ENCODE measurements around the gene HRH2.

The HRH2 gene

DNA sequence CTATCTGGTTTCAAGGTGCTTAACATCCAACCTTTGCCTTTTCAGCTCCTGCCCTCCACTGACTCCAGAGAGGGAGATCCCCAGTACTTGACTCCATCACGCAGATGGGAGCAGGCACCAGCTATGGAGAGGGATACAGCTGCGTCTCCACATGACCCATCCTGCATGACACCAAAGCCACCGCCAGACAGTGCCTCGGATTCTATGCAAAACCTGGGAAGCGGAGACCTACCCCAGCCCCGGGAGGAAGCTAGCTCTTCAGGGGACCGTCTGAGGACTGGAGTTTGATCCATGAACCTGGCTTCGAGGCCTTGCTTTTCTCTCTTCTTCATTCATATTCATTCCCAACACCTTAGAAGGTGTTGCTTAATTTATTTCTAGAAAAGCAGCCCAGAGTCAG, 24.8 kb downstream of the HRH2 start:
- ChIA-PET POLR2A (no interaction called here), CTCF (interaction anchor here (1.3 kb wide), 1 partner anchor 149 kb away, joined by 3 read pairs; no protein-coding TSS in a partner anchor)
- TF ChIP-seq, protein P1, sequence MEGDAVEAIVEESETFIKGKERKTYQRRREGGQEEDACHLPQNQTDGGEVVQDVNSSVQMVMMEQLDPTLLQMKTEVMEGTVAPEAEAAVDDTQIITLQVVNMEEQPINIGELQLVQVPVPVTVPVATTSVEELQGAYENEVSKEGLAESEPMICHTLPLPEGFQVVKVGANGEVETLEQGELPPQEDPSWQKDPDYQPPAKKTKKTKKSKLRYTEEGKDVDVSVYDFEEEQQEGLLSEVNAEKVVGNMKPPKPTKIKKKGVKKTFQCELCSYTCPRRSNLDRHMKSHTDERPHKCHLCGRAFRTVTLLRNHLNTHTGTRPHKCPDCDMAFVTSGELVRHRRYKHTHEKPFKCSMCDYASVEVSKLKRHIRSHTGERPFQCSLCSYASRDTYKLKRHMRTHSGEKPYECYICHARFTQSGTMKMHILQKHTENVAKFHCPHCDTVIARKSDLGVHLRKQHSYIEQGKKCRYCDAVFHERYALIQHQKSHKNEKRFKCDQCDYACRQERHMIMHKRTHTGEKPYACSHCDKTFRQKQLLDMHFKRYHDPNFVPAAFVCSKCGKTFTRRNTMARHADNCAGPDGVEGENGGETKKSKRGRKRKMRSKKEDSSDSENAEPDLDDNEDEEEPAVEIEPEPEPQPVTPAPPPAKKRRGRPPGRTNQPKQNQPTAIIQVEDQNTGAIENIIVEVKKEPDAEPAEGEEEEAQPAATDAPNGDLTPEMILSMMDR (IDR thresholded peaks at IDR 0.05; ENCODE audit: control extremely low read depth, extremely low read depth, low read depth, missing control alignments): no peak
- no peak for DNase-seq (ENCODE audit: extremely low spot score)

DNA sequence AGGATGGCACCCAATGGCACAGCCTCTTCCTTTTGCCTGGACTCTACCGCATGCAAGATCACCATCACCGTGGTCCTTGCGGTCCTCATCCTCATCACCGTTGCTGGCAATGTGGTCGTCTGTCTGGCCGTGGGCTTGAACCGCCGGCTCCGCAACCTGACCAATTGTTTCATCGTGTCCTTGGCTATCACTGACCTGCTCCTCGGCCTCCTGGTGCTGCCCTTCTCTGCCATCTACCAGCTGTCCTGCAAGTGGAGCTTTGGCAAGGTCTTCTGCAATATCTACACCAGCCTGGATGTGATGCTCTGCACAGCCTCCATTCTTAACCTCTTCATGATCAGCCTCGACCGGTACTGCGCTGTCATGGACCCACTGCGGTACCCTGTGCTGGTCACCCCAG, 25.4 kb downstream of the HRH2 start:
- no peak for DNase-seq (ENCODE audit: extremely low spot score)
- CTCF ChIA-PET: no interaction called here
- TF ChIP-seq, protein P1 (IDR thresholded peaks at IDR 0.05; ENCODE audit: control extremely low read depth, extremely low read depth, low read depth, missing control alignments): no peak
- POLR2A ChIA-PET: no interaction called here

DNA sequence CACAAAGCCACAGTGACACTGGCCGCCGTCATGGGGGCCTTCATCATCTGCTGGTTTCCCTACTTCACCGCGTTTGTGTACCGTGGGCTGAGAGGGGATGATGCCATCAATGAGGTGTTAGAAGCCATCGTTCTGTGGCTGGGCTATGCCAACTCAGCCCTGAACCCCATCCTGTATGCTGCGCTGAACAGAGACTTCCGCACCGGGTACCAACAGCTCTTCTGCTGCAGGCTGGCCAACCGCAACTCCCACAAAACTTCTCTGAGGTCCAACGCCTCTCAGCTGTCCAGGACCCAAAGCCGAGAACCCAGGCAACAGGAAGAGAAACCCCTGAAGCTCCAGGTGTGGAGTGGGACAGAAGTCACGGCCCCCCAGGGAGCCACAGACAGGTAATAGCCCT, 26.1 kb downstream of the HRH2 start:
- no peak for DNase-seq (ENCODE audit: extremely low spot score)
- TF ChIP-seq, protein P1 (IDR thresholded peaks at IDR 0.05; ENCODE audit: control extremely low read depth, extremely low read depth, low read depth, missing control alignments): no peak
- ChIA-PET CTCF (no interaction called here), POLR2A (no interaction called here)

DNA sequence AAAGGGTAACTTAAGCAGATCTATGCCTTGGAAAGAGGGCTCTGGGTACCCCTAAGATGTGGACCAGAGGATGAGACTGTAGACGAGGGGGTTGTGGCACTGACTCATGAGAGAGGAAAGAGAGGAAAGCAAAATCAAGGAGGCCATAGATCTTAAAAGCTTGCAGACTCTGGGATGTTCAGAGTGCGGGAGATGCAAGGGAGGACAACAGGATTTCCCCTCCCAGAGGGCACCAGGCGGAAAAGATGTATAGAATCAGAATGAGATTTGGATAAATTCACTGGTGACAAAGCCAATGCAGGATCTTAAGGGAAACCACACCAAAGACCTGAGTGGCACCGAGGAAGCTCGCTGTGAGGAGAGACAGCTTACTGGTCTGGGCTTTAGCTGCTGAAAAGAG, 27.1 kb downstream of the HRH2 start:
- CTCF ChIA-PET: interaction anchor here (0.9 kb wide), 1 partner anchor 16 kb away, joined by 3 read pairs; no protein-coding TSS in a partner anchor

DNA sequence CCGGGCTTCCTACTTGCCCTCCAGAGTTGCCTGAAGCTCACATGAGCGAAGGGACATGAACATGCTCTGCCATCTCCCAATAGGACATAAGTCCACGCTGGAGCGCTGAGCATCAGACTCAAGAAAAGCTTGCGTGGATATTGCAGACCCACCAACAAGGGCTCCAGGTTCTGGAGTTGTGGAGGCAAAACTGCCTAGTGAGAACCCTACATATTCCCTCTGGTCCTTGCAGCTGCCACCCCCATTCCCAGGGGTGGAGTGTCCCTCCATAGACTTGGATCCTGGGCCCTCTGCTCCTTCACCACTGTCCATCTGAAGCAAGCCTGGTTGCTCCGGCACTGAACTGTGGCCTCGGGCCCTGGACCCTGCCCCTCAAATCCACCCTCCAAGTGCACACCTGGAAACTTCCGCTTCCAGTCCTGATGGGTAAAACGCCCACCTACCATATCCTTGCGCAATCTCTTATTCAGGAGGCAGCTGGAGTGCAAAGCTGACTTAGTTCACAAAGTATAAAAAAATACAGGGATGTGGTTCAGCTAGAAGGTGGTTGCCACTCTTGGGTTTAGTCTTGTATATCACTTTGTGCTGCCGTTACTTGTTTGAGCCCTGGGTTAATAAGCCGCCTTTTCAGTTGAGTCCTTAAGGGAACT, 28.0 kb downstream of the HRH2 start:
- POLR2A ChIA-PET: no interaction called here
- TF ChIP-seq, protein P1 (IDR thresholded peaks at IDR 0.05; ENCODE audit: control extremely low read depth, extremely low read depth, low read depth, missing control alignments): no peak
- DNase-seq (ENCODE audit: extremely low spot score): no peak
- CTCF ChIA-PET: interaction anchor here (0.9 to 1.5 kb wide), 2 partner anchors 15 to 16 kb away, joined by 3 to 4 read pairs; no protein-coding TSS in a partner anchor

More for the DNA sequence above, 27.1 kb downstream of the HRH2 start:
- POLR2A ChIA-PET: no interaction called here
- TF ChIP-seq, protein P1 (IDR thresholded peaks at IDR 0.05; ENCODE audit: control extremely low read depth, extremely low read depth, low read depth, missing control alignments): no peak
- no peak for DNase-seq (ENCODE audit: extremely low spot score)

DNA sequence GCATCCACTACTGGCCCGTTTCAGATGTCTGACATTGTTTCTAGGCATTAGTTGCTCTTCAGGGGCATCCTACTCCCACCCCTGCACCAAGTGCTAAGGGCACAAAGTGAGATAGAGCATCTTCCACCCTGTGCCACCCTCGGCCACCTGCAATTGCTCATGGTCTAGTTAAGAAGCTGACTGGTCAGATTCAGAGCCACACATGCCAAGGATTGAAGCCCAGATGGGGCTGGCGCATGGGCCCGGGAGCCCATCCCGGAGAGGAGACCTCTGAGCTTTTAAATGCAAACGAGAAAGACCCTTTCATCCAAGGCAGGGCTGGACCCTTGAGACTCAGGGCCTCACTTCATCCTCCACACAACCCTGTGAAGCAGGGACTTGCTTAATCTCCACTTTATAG, 28.5 kb downstream of the HRH2 start:
- TF ChIP-seq, protein P1 (IDR thresholded peaks at IDR 0.05; ENCODE audit: control extremely low read depth, extremely low read depth, low read depth, missing control alignments): no peak
- CTCF ChIA-PET: interaction anchor here (1.5 to 2.5 kb wide), 2 partner anchors 9 to 15 kb away, joined by 4 to 9 read pairs; no protein-coding TSS in a partner anchor
- POLR2A ChIA-PET: no interaction called here
- DNase-seq (ENCODE audit: extremely low spot score): no peak

All from GM10248 (cell line).